Measurements from ENCODE around the gene CACNG4.

DNA sequence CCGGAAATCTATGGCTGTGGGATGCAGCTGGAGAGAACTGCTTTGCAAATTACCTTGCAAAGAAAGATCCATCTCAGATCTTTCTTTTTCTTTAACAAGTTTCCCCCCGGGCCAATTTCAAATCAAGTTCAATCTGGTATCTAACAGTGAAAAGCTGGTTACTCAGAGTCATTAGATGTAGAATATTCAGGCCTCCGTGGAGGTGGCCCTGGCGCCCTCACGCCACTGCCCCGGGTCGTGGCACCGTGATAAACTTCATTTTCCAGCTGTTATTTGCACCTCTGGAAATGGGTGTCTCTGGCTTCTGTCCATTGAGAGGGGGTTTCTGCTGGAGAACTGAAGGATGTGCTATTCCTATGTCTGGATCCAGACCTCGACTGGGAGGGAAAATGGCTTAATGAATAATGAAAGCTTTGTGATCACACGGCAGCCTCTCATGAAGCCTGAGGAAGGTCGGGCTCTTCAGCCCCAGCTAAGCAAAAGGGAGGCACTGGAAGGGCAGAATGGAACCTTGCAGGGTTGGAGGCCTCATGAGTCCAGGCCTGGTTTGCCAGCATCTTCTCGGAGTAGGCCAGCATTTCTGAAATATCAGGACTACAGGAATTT, 30.5 kb downstream of the CACNG4 start:
- TF ChIP-seq, protein P1, sequence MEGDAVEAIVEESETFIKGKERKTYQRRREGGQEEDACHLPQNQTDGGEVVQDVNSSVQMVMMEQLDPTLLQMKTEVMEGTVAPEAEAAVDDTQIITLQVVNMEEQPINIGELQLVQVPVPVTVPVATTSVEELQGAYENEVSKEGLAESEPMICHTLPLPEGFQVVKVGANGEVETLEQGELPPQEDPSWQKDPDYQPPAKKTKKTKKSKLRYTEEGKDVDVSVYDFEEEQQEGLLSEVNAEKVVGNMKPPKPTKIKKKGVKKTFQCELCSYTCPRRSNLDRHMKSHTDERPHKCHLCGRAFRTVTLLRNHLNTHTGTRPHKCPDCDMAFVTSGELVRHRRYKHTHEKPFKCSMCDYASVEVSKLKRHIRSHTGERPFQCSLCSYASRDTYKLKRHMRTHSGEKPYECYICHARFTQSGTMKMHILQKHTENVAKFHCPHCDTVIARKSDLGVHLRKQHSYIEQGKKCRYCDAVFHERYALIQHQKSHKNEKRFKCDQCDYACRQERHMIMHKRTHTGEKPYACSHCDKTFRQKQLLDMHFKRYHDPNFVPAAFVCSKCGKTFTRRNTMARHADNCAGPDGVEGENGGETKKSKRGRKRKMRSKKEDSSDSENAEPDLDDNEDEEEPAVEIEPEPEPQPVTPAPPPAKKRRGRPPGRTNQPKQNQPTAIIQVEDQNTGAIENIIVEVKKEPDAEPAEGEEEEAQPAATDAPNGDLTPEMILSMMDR (IDR thresholded peaks at IDR 0.05 in 8 of 11, conservative IDR thresholded peaks at IDR 0.05 in 3 of 11) = no peak
- no peak for TF ChIP-seq POLR2AphosphoS5 (IDR thresholded peaks at IDR 0.05)
- no peak for TF ChIP-seq POLR2A (IDR thresholded peaks at IDR 0.05)

Data from spleen (tissue), 7 donors.